Fibroblast of villous mesenchyme (primary cell): ENCODE measurements around the gene ELOB. TPM values are rescaled to one million over a fixed set of nuclear protein-coding genes. Genes with fewer than 3 reads are reported as not detected.

Source experiments
- DNase-seq: peaks from one replicate; pipeline ENCODE4 v3.0.0-alpha.2; 2010; ENCODE audit warnings: low read depth
- H3K4me3 ChIP-seq: 2 replicates; pipeline ENCODE4 v1.5.1; 2011; ENCODE audit warnings: low read depth, mild to moderate bottlenecking, low read length
- CTCF ChIP-seq: IDR thresholded peaks from 2 replicates; pipeline ENCODE4 v1.5.1; 2012; ENCODE audit warnings: low read depth, mild to moderate bottlenecking, low read length; ENCODE audit not compliant: insufficient read depth
- total RNA-seq: library from RNA; depleted of rRNA; stranded (reverse); fragments of >200 nt; gene quantifications from 2 replicates; pipeline ENCODE4 v1.2.3, GENCODE V29; 2012

Gene ELOB
- total RNA-seq, 1 donor = 203 TPM

- no peak for DNase-seq
- no peak overlapping the region for H3K4me3 ChIP-seq
- no peak for TF ChIP-seq CTCF
Measured at GRCh38 chr16:2821487-2822157, 44.5 kb upstream of the ELOB start.

GRCh38 chr16:2820836-2821486 lies 43.9 kb upstream of the ELOB start:
- H3K4me3 ChIP-seq = no peak overlapping the region
- no peak for DNase-seq
- TF ChIP-seq CTCF = no peak

- DNase-seq = no peak
- no peak for TF ChIP-seq CTCF
- H3K4me3 ChIP-seq = no peak overlapping the region
Measured at GRCh38 chr16:2819939-2820835, 43.1 kb upstream of the ELOB start.

GRCh38 chr16:2819179-2819938 lies 42.3 kb upstream of the ELOB start:
- no peak for TF ChIP-seq CTCF
- no peak for DNase-seq

GRCh38 chr16:2818272-2818876 lies 41.3 kb upstream of the ELOB start:
- TF ChIP-seq CTCF = no peak
- no peak overlapping the region for H3K4me3 ChIP-seq
- DNase-seq = no peak

More at GRCh38 chr16:2819179-2819938, 42.3 kb upstream of the ELOB start:
- H3K4me3 ChIP-seq = no peak overlapping the region
